H1 (cell line): ENCODE results near the gene TBL1Y.

Experiments
- BCL11A ChIP-seq, 2 experiments: IDR thresholded peaks; one replicate each; pipeline ENCODE4 v1.6.1; 2011; ENCODE audit warnings: low read depth in 2 of 2, low read length in 2 of 2, mild to moderate bottlenecking in 2 of 2
- CHD2 ChIP-seq: IDR thresholded peaks from 2 replicates; pipeline ENCODE4 v1.6.1; 2012; ENCODE audit warnings: low read length, improper control_type of control experiment
- CTCF ChIP-seq, 3 experiments: IDR thresholded peaks; 1 replicate in 2 of 3; 2 replicates in 1 of 3; pipeline versions ENCODE4 v1.5.1 to v1.6.1; 2011; ENCODE audit warnings: low read length in 3 of 3, mild to moderate bottlenecking in 3 of 3, inconsistent platforms in 2 of 3, low read depth in 1 of 3, moderate library complexity in 1 of 3; ENCODE audit not compliant: insufficient read depth in 1 of 3; ENCODE audit errors: control extremely low read depth in 1 of 3
- GABPA ChIP-seq: IDR thresholded peaks from 2 replicates; pipeline ENCODE4 v1.6.1; 2011; ENCODE audit warnings: mild to moderate bottlenecking, low read length, moderate library complexity, borderline replicate concordance; ENCODE audit not compliant: insufficient read depth
- POLR2A ChIP-seq, 2 experiments: IDR thresholded peaks; 1 replicate in 1 of 2; 2 replicates in 1 of 2; pipeline ENCODE4 v1.6.1; 2011; ENCODE audit warnings: low read depth in 2 of 2, low read length in 2 of 2, mild to moderate bottlenecking in 2 of 2; ENCODE audit errors: control extremely low read depth in 1 of 2
- SIN3A ChIP-seq, 2 experiments: IDR thresholded peaks in 1 of 2; conservative IDR thresholded peaks in 1 of 2; 2 replicates each; pipeline ENCODE4 v1.6.1; 2011 to 2012; ENCODE audit warnings: low read length in 2 of 2, improper control_type of control experiment in 1 of 2, low read depth in 1 of 2, mild to moderate bottlenecking in 1 of 2
- USF2 ChIP-seq: IDR thresholded peaks from 2 replicates; pipeline ENCODE4 v1.6.1; 2011; ENCODE audit warnings: low read length, improper control_type of control experiment
- YY1 ChIP-seq: IDR thresholded peaks from 2 replicates; pipeline ENCODE4 v1.6.1; 2011; ENCODE audit warnings: low read depth, mild to moderate bottlenecking, low read length
- TF ChIP-seq, protein P1 (sequence below): IDR thresholded peaks from 2 replicates; pipeline ENCODE4 v1.6.1; 2012; ENCODE audit warnings: inconsistent platforms

DNA sequence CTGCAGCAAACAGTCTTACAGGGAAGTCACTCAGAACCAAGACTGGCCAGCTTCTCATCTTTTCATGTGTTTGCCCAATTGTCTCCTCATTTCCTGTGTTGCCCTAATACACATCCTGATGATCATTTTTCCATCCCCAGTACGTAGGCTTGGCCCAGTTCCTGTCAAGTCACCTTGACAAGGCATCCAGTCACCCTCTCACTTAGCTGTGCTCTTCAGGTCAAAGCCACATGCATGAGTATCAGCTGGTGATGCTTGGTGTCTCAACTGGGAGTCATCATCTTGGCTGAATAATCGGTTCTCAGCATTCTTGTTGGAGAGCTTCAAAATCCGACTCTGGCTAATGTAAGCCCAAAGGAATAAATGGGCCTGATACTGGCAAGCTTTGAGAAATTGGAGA, 186.5 kb downstream of the TBL1Y start:
- TF ChIP-seq CTCF (IDR thresholded peaks at IDR 0.05; ENCODE audit: control extremely low read depth in 1 of 3, insufficient read depth in 1 of 3, low read depth in 1 of 3, low read length in 3 of 3) (no peak), SIN3A (conservative IDR thresholded peaks at IDR 0.05 in 1 of 2, IDR thresholded peaks at IDR 0.05 in 1 of 2; ENCODE audit: low read depth in 1 of 2, low read length in 2 of 2) (no peak), BCL11A (IDR thresholded peaks at IDR 0.05; ENCODE audit: low read depth in 2 of 2, low read length in 2 of 2) (no peak), GABPA (no peak), CHD2 (no peak), USF2 (no peak), YY1 (no peak), POLR2A (IDR thresholded peaks at IDR 0.05; ENCODE audit: control extremely low read depth in 1 of 2, low read depth in 2 of 2, low read length in 2 of 2) (no peak)
- TF ChIP-seq, protein P1, sequence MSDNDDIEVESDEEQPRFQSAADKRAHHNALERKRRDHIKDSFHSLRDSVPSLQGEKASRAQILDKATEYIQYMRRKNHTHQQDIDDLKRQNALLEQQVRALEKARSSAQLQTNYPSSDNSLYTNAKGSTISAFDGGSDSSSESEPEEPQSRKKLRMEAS = no peak
